ENCODE measurements around the gene SNAPIN. TPM values are rescaled to one million over a fixed set of nuclear protein-coding genes. Genes with fewer than 3 reads are reported as not detected.

The SNAPIN gene
- total RNA-seq, 1 experiment from 2014 or later: 29.0 TPM

- no peak overlapping the region for H3K27ac ChIP-seq (ENCODE audit: insufficient read length, low read depth, low read length)
- H3K9me3 Mint-ChIP-seq: no peaks in the 10 kb centered on the region; a peak in 1 of 5 replicates
- peaks cover 9% of the 10 kb centered on the region in 2 experiments for H3K4me1 Mint-ChIP-seq
These were observed 3.8 kb downstream of the SNAPIN start for GRCh38 chr1:153662269-153662668.

More at GRCh38 chr1:153662269-153662668, 3.8 kb downstream of the SNAPIN start:
- Histone ChIP-seq H3K23me2 (ENCODE audit: insufficient read length, low read depth, low read length, poor library complexity, severe bottlenecking) (peaks cover 5% of the 10 kb centered on the region), H3K9ac (ENCODE audit: extremely low read depth, insufficient read length, low read length) (no peak overlapping the region), H2AK5ac (ENCODE audit: insufficient read length, low read length) (no peak overlapping the region), H3K79me1 (ENCODE audit: insufficient read depth, low read depth, low read length, poor library complexity, severe bottlenecking) (peaks cover 5% of the 10 kb centered on the region), H2BK5ac (ENCODE audit: insufficient read length, low read length) (no peak overlapping the region), H4K20me1 (ENCODE audit: control insufficient read depth, insufficient read depth, insufficient read length) (no peaks in the 10 kb centered on the region), H4K91ac (ENCODE audit: insufficient read length, low read depth, low read length) (no peak overlapping the region), H3K18ac (ENCODE audit: insufficient read length, low read depth, low read length) (no peak overlapping the region), H3K4me1 (ENCODE audit: insufficient read depth, low read length) (0 out of 2 replicates have a peak, but pooled peaks cover 2% of the 10 kb centered on the region), H2BK120ac (ENCODE audit: low read depth, low read length, poor library complexity, severe bottlenecking) (no peak overlapping the region), H3K27me3 (ENCODE audit: insufficient read depth, low read length) (no peaks in the 10 kb centered on the region), H2BK12ac (ENCODE audit: insufficient read length, low read depth, low read length) (no peak overlapping the region), H3K14ac (ENCODE audit: insufficient read depth, low read length) (no peak overlapping the region), H3T11ph (ENCODE audit: low read length) (no peak overlapping the region), H3K9me3 (ENCODE audit: control insufficient read depth, low read depth, low read length) (no peaks in the 10 kb centered on the region), H2AFZ (ENCODE audit: low read length) (no peak overlapping the region), H3K56ac (ENCODE audit: insufficient read length, low read depth, low read length) (no peak overlapping the region), H2BK20ac (ENCODE audit: low read depth, low read length, poor library complexity, severe bottlenecking) (no peak overlapping the region), H3K4me2 (ENCODE audit: insufficient read depth, insufficient read length, low read length) (no peak overlapping the region), H3K4ac (ENCODE audit: low read depth, low read length) (no peak overlapping the region), H2BK15ac (ENCODE audit: low read depth, low read length) (no peak overlapping the region), H3K79me2 (ENCODE audit: insufficient read depth, low read length) (no peaks in the 10 kb centered on the region; the same call in 1 of the 2 replicates), H4K5ac (ENCODE audit: insufficient read length, low read depth, low read length) (no peak overlapping the region), H3K23ac (ENCODE audit: insufficient read length, low read depth, low read length) (no peak overlapping the region), H4K8ac (replicated peaks; ENCODE audit: insufficient read length, low read depth, low read length) (no peak overlapping the region)
- no CpG with 5 or more reads among the region's 2 CpGs for WGBS (ENCODE audit: extremely low coverage, insufficient read length, low lambda C conversion rate)
- Mint-ChIP-seq H3K36me3 (ENCODE audit: insufficient read depth in 1 of 3, low read depth in 3 of 3) (peaks cover 26 to 71% (median 46%) of the 10 kb centered on the region in 3 experiments), H3K27ac (peak overlapping the region in 2 of 3 experiments; percentile 12 to 79; a peak in 3 of 7 replicates), H3K4me3 (no peak overlapping the region), H3K27me3 (ENCODE audit: low read depth) (no peaks in the 10 kb centered on the region)
- TF ChIP-seq CTCF (conservative IDR thresholded peaks at IDR 0.05): no peak
- DNase-seq: no peak

Measured in H9 (cell line).